ENCODE measurements around the gene TGFBR1.

The TGFBR1 gene

GRCh38 chr9:99114049-99114440, 9.1 kb downstream of the TGFBR1 start:
- H3K4me1 ChIP-seq (ENCODE audit: insufficient read depth, low read length), result peaks cover 41% of the 10 kb centered on the region

DNA sequence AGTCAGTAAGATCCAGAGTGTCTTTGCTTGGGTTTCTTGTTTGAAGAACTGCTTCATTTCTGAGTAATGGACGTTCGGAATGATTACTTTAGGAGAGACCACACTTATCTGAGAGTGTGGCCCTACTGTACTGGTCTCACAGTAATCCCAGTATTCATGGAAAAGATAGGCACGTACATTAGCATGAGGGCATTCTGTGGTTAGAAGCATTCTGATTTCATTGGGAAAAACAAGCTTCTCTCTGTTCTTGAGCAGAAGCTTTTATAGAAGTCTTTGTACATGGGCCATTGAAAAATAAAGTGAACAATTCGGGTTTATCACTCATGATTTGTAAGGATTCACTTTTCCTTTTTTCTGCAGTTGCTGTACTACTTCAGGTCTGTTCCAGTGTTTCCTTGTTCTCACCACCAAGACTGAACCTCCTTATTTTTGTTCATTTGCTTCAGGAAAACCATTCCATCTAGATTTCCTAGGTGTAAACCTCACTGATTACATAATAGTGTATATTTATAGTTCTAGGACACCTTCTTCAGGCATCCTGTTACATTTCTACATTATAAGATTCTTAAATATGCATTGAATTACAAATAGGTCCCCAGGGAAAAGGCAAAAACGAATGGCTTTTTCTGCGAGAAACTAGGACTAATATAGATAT, 10.1 kb downstream of the TGFBR1 start:
- Histone ChIP-seq H3K27ac (ENCODE audit: low read length) (no peak overlapping the region), H3K9ac (ENCODE audit: low read depth, low read length) (no peak overlapping the region), H3K4me3 (ENCODE audit: low read length) (no peak overlapping the region), H3K27me3 (ENCODE audit: insufficient read depth, low read length) (no peaks in the 10 kb centered on the region), H3K4me1 (ENCODE audit: insufficient read depth, low read length) (peaks cover 41% of the 10 kb centered on the region), H3K9me3 (ENCODE audit: insufficient read depth, low read depth, low read length) (no peaks in the 10 kb centered on the region), H3K36me3 (ENCODE audit: insufficient read depth, low read depth, low read length) (no peaks in the 10 kb centered on the region)

More at GRCh38 chr9:99114049-99114440, 9.1 kb downstream of the TGFBR1 start:
- Histone ChIP-seq H3K27ac (ENCODE audit: low read length) (no peak overlapping the region), H3K9me3 (ENCODE audit: insufficient read depth, low read depth, low read length) (no peaks in the 10 kb centered on the region), H3K9ac (ENCODE audit: low read depth, low read length) (no peak overlapping the region), H3K27me3 (ENCODE audit: insufficient read depth, low read length) (no peaks in the 10 kb centered on the region), H3K36me3 (ENCODE audit: insufficient read depth, low read depth, low read length) (no peaks in the 10 kb centered on the region), H3K4me3 (ENCODE audit: low read length) (no peak overlapping the region)

DNA sequence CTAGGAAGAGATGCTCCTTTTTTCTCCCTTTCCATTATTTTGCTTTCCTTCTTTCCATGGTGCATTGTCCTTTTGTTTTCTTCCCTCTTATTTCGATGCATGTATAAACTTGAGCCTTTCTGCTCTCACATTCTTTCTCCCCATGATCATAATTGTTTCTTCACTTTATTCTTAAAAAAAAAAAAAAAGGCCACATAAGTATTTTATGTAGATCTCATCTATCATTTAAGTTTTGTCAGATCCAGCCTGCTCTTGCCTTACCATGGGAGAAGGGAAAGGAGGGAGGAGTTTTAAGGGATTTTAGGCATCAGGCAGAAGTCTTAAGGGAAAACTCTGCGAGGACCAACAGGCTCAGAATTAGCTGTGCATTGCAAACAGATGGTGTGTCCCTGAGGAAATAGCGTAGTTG, 11.1 kb downstream of the TGFBR1 start:
- Histone ChIP-seq H3K36me3 (ENCODE audit: insufficient read depth, low read depth, low read length) (no peaks in the 10 kb centered on the region), H3K27me3 (ENCODE audit: insufficient read depth, low read length) (no peaks in the 10 kb centered on the region), H3K9ac (ENCODE audit: low read depth, low read length) (no peak overlapping the region), H3K27ac (ENCODE audit: low read length) (no peak overlapping the region), H3K9me3 (ENCODE audit: insufficient read depth, low read depth, low read length) (no peaks in the 10 kb centered on the region), H3K4me1 (ENCODE audit: insufficient read depth, low read length) (peaks cover 41% of the 10 kb centered on the region), H3K4me3 (ENCODE audit: low read length) (no peak overlapping the region)

DNA sequence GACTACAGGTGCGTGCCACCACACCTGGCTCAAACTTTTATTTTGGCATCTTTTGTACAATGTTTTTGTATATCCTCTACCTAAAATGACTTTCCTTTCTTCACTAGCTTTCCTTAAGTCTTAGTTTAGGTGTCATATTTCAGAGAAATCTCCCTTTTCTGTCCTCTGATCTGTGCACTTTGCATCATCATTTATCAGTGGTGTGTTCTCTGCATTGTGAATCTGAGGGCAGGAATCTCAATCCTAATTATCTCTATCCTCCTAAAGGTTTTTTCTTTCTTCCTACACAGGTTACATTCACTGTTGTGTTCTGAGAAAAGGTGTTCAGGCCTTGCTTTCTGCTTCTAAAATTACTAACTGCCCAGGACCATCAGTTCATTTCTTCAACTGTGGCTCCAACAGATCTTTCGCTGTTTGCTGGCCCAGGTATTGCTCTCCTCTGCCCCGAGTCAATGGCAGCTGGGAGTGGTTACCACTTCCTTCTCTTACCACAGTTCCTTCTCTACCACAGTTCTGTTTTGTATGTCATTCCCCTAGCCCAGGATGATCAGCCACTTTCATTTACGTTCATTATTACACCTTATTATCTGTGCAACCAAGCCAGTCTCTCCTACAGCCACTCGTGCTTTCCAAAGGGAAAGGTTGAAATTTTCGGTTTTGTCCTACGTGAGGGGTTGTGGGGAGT, 14.0 kb downstream of the TGFBR1 start:
- H3K4me3 ChIP-seq (ENCODE audit: low read length), result no peak overlapping the region
- no peak overlapping the region for H3K9ac ChIP-seq (ENCODE audit: low read depth, low read length)
- H3K27me3 ChIP-seq (ENCODE audit: insufficient read depth, low read length), result no peaks in the 10 kb centered on the region
- no peaks in the 10 kb centered on the region for H3K9me3 ChIP-seq (ENCODE audit: insufficient read depth, low read depth, low read length)
- H3K27ac ChIP-seq (ENCODE audit: low read length), result no peak overlapping the region
- peaks cover 18% of the 10 kb centered on the region for H3K4me1 ChIP-seq (ENCODE audit: insufficient read depth, low read length)
- H3K36me3 ChIP-seq (ENCODE audit: insufficient read depth, low read depth, low read length), result no peaks in the 10 kb centered on the region

GRCh38 chr9:99119976-99120655, 15.2 kb downstream of the TGFBR1 start:
- Histone ChIP-seq H3K36me3 (ENCODE audit: insufficient read depth, low read depth, low read length) (no peaks in the 10 kb centered on the region), H3K9me3 (ENCODE audit: insufficient read depth, low read depth, low read length) (no peaks in the 10 kb centered on the region), H3K27ac (ENCODE audit: low read length) (no peak overlapping the region), H3K9ac (ENCODE audit: low read depth, low read length) (no peak overlapping the region), H3K27me3 (ENCODE audit: insufficient read depth, low read length) (no peaks in the 10 kb centered on the region), H3K4me3 (ENCODE audit: low read length) (no peak overlapping the region), H3K4me1 (ENCODE audit: insufficient read depth, low read length) (peaks cover 14% of the 10 kb centered on the region; the same call in 1 of the 2 replicates)

DNA sequence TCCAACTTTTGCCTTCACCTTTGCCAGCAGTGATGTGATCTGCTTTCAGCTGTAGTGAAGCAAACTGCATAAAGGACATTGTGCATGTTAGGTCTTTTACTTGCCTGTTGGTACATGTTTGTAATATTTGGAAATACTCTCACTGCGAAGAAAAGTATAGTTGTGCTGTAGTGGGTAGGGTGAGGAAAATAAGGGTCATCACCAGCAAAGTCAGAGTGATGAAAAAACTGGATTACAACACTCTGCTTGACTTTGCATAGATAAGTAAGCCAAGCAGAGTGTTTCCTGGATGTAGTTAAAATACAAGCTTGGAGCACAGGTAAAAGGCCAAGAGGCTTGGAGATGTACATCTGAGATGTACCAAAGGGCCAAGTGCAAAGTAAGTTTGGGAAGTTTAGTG, 16.7 kb downstream of the TGFBR1 start:
- H3K9ac ChIP-seq (ENCODE audit: low read depth, low read length), result no peak overlapping the region
- H3K27ac ChIP-seq (ENCODE audit: low read length), result no peak overlapping the region
- H3K4me3 ChIP-seq (ENCODE audit: low read length), result no peak overlapping the region
- H3K9me3 ChIP-seq (ENCODE audit: insufficient read depth, low read depth, low read length), result peaks cover 3% of the 10 kb centered on the region; the same call in 1 of the 2 replicates
- H3K36me3 ChIP-seq (ENCODE audit: insufficient read depth, low read depth, low read length), result no peaks in the 10 kb centered on the region
- no peaks in the 10 kb centered on the region for H3K27me3 ChIP-seq (ENCODE audit: insufficient read depth, low read length)
- H3K4me1 ChIP-seq (ENCODE audit: insufficient read depth, low read length), result peaks cover under 1% of the 10 kb centered on the region; the same call in 1 of the 2 replicates

DNA sequence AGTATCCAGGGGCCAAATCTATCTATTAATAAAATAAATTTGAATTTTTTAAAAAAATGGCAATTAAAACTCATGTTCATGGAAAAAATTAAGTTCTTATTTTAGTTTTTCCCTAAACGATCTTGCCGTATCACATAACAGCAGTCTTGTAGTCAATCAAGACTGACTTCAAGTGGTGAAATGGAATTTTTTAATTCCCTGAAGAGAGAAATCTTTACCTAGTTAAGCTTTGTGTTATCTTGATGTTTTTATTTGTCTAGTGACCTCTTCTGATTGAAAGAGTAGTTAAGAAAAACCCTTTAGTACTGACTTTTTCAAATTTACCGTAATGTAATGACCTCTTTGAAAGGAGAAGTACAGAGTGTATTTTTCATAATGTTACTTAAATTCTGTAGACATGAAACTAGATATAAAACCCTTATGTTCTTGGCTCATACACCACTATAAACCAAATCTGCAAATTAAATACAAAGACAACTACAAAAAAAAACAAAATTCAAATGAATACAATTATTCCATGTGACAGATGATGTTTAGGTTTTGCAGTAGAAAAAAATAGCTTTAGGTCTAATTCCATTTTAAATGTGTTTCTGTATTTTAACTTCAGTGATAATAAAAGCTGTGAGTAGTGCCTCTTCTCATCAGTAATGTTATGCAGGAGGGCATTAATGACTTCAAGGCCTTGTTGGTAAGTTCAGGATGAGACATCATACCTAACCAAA, 19.8 kb downstream of the TGFBR1 start:
- H3K4me1 ChIP-seq (ENCODE audit: insufficient read depth, low read length), result no peaks in the 10 kb centered on the region
- H3K27ac ChIP-seq (ENCODE audit: low read length), result no peak overlapping the region

GRCh38 chr9:99125446-99125845, 20.5 kb downstream of the TGFBR1 start:
- no peak overlapping the region for H3K9ac ChIP-seq (ENCODE audit: low read depth, low read length)

More for the DNA sequence above, 19.8 kb downstream of the TGFBR1 start:
- Histone ChIP-seq H3K27me3 (ENCODE audit: insufficient read depth, low read length) (no peaks in the 10 kb centered on the region), H3K36me3 (ENCODE audit: insufficient read depth, low read depth, low read length) (no peaks in the 10 kb centered on the region), H3K9me3 (ENCODE audit: insufficient read depth, low read depth, low read length) (peaks cover 8% of the 10 kb centered on the region; the same call in 1 of the 2 replicates), H3K9ac (ENCODE audit: low read depth, low read length) (no peak overlapping the region), H3K4me3 (ENCODE audit: low read length) (no peak overlapping the region)

GRCh38 chr9:99126312-99126711, 21.4 kb downstream of the TGFBR1 start:
- no peak overlapping the region for H3K4me3 ChIP-seq (ENCODE audit: low read length)
- peaks cover 8% of the 10 kb centered on the region; the same call in 1 of the 2 replicates for H3K9me3 ChIP-seq (ENCODE audit: insufficient read depth, low read depth, low read length)
- peaks cover 5% of the 10 kb centered on the region; the same call in 1 of the 2 replicates for H3K4me1 ChIP-seq (ENCODE audit: insufficient read depth, low read length)
- no peaks in the 10 kb centered on the region for H3K27me3 ChIP-seq (ENCODE audit: insufficient read depth, low read length)
- no peaks in the 10 kb centered on the region for H3K36me3 ChIP-seq (ENCODE audit: insufficient read depth, low read depth, low read length)
- H3K27ac ChIP-seq (ENCODE audit: low read length), result no peak overlapping the region
- no peak overlapping the region for H3K9ac ChIP-seq (ENCODE audit: low read depth, low read length)

More at GRCh38 chr9:99125446-99125845, 20.5 kb downstream of the TGFBR1 start:
- peaks cover 5% of the 10 kb centered on the region; the same call in 1 of the 2 replicates for H3K4me1 ChIP-seq (ENCODE audit: insufficient read depth, low read length)
- no peaks in the 10 kb centered on the region for H3K36me3 ChIP-seq (ENCODE audit: insufficient read depth, low read depth, low read length)
- H3K9me3 ChIP-seq (ENCODE audit: insufficient read depth, low read depth, low read length), result peaks cover 8% of the 10 kb centered on the region; the same call in 1 of the 2 replicates
- H3K4me3 ChIP-seq (ENCODE audit: low read length), result no peak overlapping the region
- H3K27me3 ChIP-seq (ENCODE audit: insufficient read depth, low read length), result no peaks in the 10 kb centered on the region
- no peak overlapping the region for H3K27ac ChIP-seq (ENCODE audit: low read length)

DNA sequence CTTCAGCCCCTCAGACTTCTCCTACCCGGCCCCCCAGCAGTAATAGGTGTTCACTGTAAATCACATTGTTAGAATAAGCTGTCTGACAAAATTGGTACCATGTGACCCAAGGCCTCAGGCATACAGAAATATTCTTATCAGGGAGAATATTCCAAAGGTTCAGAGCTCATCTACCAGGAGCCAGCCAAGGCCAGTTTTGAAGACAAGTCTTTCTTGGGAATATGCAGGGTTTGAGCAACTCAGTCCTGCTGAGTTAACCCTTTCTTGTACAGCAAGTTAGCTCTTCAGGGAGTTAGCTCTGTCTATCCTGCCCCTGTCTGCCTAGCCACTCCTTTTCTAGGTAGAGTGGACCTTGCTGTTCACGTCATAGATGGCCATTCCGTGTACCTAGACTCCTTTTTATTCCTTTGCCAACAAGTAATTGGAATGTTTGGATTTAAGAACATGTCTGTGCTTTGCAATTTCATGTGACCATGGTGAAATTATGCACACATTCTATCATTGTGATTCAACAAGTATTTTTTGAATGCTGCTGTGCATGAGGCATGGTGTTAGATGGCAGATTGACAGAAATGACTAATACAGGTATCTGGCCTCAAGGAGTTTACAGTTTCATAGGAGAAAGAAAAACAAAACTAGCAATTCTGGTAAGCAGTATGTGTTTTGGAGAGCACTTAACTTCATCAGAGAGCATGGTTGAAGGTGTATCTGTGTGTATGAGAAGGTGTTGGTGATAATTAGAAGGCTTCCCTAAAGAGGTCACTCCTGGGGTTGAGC, 22.6 kb downstream of the TGFBR1 start:
- no peak overlapping the region for H3K9ac ChIP-seq (ENCODE audit: low read depth, low read length)
- H3K4me1 ChIP-seq (ENCODE audit: insufficient read depth, low read length), result peaks cover 5% of the 10 kb centered on the region; the same call in 1 of the 2 replicates
- H3K4me3 ChIP-seq (ENCODE audit: low read length), result no peak overlapping the region
- H3K27ac ChIP-seq (ENCODE audit: low read length), result no peak overlapping the region
- no peaks in the 10 kb centered on the region for H3K27me3 ChIP-seq (ENCODE audit: insufficient read depth, low read length)
- no peaks in the 10 kb centered on the region; the same call in 1 of the 2 replicates for H3K36me3 ChIP-seq (ENCODE audit: insufficient read depth, low read depth, low read length)
- peaks cover 8% of the 10 kb centered on the region; the same call in 1 of the 2 replicates for H3K9me3 ChIP-seq (ENCODE audit: insufficient read depth, low read depth, low read length)

DNA sequence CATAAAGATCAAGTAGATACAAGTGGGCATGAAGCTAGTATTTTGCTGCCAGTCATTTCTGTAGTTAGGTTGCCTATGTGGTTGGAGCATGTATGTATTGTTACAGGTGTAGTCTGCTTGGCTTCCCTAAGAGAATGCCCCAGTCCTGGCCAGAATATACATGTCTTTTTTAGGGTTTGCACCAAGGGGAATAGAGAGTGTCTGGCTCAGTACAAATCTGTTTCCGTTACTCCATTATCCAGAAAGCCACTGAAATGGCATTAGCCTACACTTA, 23.2 kb downstream of the TGFBR1 start:
- no peak overlapping the region for H3K27ac ChIP-seq (ENCODE audit: low read length)
- no peaks in the 10 kb centered on the region for H3K27me3 ChIP-seq (ENCODE audit: insufficient read depth, low read length)
- peaks cover 5% of the 10 kb centered on the region; the same call in 1 of the 2 replicates for H3K4me1 ChIP-seq (ENCODE audit: insufficient read depth, low read length)
- peaks cover 3% of the 10 kb centered on the region; the same call in 1 of the 2 replicates for H3K36me3 ChIP-seq (ENCODE audit: insufficient read depth, low read depth, low read length)
- H3K9ac ChIP-seq (ENCODE audit: low read depth, low read length), result no peak overlapping the region
- H3K4me3 ChIP-seq (ENCODE audit: low read length), result no peak overlapping the region
- H3K9me3 ChIP-seq (ENCODE audit: insufficient read depth, low read depth, low read length), result peaks cover 8% of the 10 kb centered on the region; the same call in 1 of the 2 replicates
